Mucosa of stomach (tissue), 1 donor: ENCODE data around the gene DLX2.
"Not testable (repeated sequence)": the region's sequence is repeated elsewhere in the genome, so short reads cannot be mapped to it uniquely, and the experiment has no call there.

ENCODE experiments used
- H3K27me3 ChIP-seq: one replicate; pipeline ENCODE4 v1.7.0; 2013; ENCODE audit warnings: mild to moderate bottlenecking, low read length; ENCODE audit not compliant: control insufficient read depth, insufficient read depth
- H3K36me3 ChIP-seq: one replicate; pipeline ENCODE4 v1.7.0; 2013; ENCODE audit warnings: low read length; ENCODE audit not compliant: control insufficient read depth, insufficient read depth
- H3K4me1 ChIP-seq: one replicate; pipeline ENCODE4 v1.7.0; 2013; ENCODE audit warnings: mild to moderate bottlenecking, low read length; ENCODE audit not compliant: control insufficient read depth, insufficient read depth
- H3K4me3 ChIP-seq: one replicate; pipeline ENCODE4 v1.7.0; 2013; ENCODE audit warnings: low read length
- H3K9ac ChIP-seq: one replicate; pipeline ENCODE4 v1.7.0; 2013; ENCODE audit warnings: mild to moderate bottlenecking, low read length, moderate library complexity
- H3K9me3 ChIP-seq: one replicate; pipeline ENCODE4 v1.7.0; 2013; ENCODE audit warnings: mild to moderate bottlenecking, low read length, moderate library complexity; ENCODE audit not compliant: control insufficient read depth
- donor health status: Pancreatic carcinoma.

DLX2 gene

GRCh38 chr2:172067905-172068304 is 34.8 kb downstream of the DLX2 start:
- H3K27me3 ChIP-seq, H3K4me3 ChIP-seq, H3K9me3 ChIP-seq, H3K4me1 ChIP-seq, H3K9ac ChIP-seq, H3K36me3 ChIP-seq: not testable (repeated sequence)

- H3K36me3 ChIP-seq: no peaks in the 10 kb centered on the region
- H3K27me3 ChIP-seq: no peaks in the 10 kb centered on the region
- H3K4me3 ChIP-seq: no peak overlapping the region
- no peaks in the 10 kb centered on the region for H3K9me3 ChIP-seq
- no peaks in the 10 kb centered on the region for H3K4me1 ChIP-seq
- no peak overlapping the region for H3K9ac ChIP-seq
Observed at GRCh38 chr2:172066394-172066886, 36.3 kb downstream of the DLX2 start.

DNA sequence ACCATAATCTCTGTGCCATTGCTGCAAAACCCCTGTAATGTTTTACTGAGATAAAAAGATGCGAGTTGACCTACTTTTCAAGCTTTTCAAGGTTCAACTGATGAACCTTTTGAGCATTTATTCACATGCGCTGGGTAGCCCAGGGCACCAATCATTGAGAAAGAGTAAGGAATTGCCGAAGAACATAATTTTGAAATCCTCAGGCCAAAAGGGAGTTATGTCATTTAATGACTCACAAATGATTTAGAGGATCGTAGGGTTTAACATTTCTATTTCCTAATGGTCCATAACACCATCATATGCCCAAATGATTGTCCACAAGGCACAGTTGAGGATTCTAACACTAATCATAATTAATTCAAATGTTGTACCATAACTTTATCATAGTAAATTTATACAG is 37.6 kb downstream of the DLX2 start:
- no peaks in the 10 kb centered on the region for H3K36me3 ChIP-seq
- no peaks in the 10 kb centered on the region for H3K9me3 ChIP-seq
- no peak overlapping the region for H3K9ac ChIP-seq
- no peaks in the 10 kb centered on the region for H3K4me1 ChIP-seq
- no peak overlapping the region for H3K4me3 ChIP-seq
- H3K27me3 ChIP-seq: no peaks in the 10 kb centered on the region

DNA sequence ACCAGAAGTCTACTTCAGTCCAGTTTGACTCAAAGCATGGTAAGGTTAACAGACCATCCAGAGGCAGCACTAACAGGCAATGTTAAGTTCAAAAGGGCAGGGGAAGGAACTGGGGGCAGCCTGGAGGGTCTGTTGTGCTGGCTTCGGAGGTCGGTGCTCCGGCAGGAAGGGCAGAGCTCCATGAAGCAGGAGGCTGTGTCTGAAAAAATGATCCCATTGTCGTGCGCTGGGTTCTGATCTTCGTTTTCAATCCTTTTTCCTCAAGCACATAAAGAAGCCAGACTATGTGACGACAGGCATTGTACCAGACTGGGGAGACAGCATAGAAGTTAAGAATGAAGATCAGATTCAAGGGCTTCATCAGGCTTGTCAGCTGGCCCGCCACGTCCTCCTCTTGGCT is 39.3 kb downstream of the DLX2 start:
- Histone ChIP-seq H3K4me1 (no peaks in the 10 kb centered on the region), H3K9me3 (no peaks in the 10 kb centered on the region), H3K9ac (no peak overlapping the region), H3K4me3 (no peak overlapping the region), H3K27me3 (no peaks in the 10 kb centered on the region), H3K36me3 (no peaks in the 10 kb centered on the region)

DNA sequence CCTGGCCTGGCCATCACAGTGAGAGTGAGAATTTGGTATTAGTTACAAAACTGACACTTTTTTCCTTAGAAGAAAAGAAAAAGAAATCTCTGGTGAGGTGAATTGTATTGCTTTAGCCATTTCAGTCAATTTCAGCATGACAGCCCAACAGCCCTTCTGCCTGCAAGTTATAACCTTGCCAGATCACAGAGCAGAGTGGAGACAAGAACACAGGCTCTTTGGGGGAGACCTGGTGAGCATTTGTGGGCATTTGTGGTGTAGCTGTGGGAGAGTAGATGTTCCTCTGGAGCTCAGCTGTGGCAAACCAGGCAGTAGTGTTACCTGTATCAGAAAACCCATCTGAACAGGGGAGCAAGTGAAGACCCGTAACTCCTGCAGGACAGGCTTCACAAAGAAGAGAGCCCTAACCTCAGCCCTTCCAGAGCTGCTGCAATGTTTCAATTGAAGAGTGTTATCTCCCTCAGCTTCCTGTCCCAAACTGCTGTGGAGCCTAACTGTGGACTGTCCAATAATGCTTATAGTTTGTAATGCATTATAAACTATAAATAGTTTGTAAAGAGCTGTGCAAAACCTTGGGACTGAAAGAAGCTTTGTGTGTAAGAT is 40.2 kb downstream of the DLX2 start:
- Histone ChIP-seq H3K4me1 (no peaks in the 10 kb centered on the region), H3K9ac (no peak overlapping the region), H3K4me3 (no peak overlapping the region), H3K36me3 (no peaks in the 10 kb centered on the region), H3K9me3 (no peaks in the 10 kb centered on the region), H3K27me3 (no peaks in the 10 kb centered on the region)

DNA sequence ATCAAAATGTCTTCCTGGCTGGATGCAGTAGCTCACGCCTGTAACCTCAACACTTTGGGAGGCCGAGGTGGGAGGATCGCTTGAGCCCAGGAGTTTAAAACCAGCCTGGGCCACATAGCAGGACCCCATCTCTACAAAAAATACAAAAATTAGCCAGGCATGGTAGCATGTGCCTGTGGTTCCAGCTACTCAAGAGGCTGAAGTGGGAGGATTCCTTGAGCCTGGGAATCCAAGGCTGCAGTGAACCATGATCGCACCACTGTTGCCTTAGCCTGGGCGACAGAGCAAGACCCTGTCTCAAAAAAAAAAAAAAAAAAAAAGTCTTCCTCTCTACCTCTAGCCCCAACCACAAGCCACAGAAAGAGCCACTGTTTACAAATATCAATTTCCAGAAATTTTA is 42.6 kb downstream of the DLX2 start:
- not testable (repeated sequence) for H3K27me3 ChIP-seq, H3K9me3 ChIP-seq, H3K36me3 ChIP-seq, H3K4me1 ChIP-seq, H3K9ac ChIP-seq, H3K4me3 ChIP-seq

GRCh38 chr2:172058660-172059059 is 44.0 kb downstream of the DLX2 start:
- Histone ChIP-seq H3K9me3 (no peaks in the 10 kb centered on the region), H3K4me3 (no peak overlapping the region), H3K27me3 (no peaks in the 10 kb centered on the region)

GRCh38 chr2:172056293-172056692 is 46.4 kb downstream of the DLX2 start:
- no peaks in the 10 kb centered on the region for H3K4me1 ChIP-seq
- H3K36me3 ChIP-seq: no peaks in the 10 kb centered on the region
- no peak overlapping the region for H3K4me3 ChIP-seq
- no peak overlapping the region for H3K9ac ChIP-seq
- no peaks in the 10 kb centered on the region for H3K9me3 ChIP-seq
- H3K27me3 ChIP-seq: no peaks in the 10 kb centered on the region

More at GRCh38 chr2:172058660-172059059, 44.0 kb downstream of the DLX2 start:
- H3K4me1 ChIP-seq: no peaks in the 10 kb centered on the region
- H3K36me3 ChIP-seq: no peaks in the 10 kb centered on the region
- no peak overlapping the region for H3K9ac ChIP-seq

- Histone ChIP-seq H3K9me3 (no peaks in the 10 kb centered on the region), H3K4me1 (no peaks in the 10 kb centered on the region), H3K9ac (no peak overlapping the region), H3K4me3 (no peak overlapping the region), H3K36me3 (no peaks in the 10 kb centered on the region), H3K27me3 (no peaks in the 10 kb centered on the region)
Observed at GRCh38 chr2:172053486-172053885, 49.2 kb downstream of the DLX2 start.

- Histone ChIP-seq H3K36me3 (no peaks in the 10 kb centered on the region), H3K4me1 (no peaks in the 10 kb centered on the region)
Observed at GRCh38 chr2:172052000-172052983, 50.4 kb downstream of the DLX2 start.

GRCh38 chr2:172050479-172051125 is 52.1 kb downstream of the DLX2 start:
- Histone ChIP-seq H3K4me1 (no peaks in the 10 kb centered on the region), H3K27me3 (no peaks in the 10 kb centered on the region), H3K36me3 (no peaks in the 10 kb centered on the region), H3K4me3 (no peak overlapping the region), H3K9me3 (no peaks in the 10 kb centered on the region), H3K9ac (no peak overlapping the region)

More at GRCh38 chr2:172052000-172052983, 50.4 kb downstream of the DLX2 start:
- Histone ChIP-seq H3K9me3 (no peaks in the 10 kb centered on the region), H3K4me3 (no peak overlapping the region), H3K9ac (no peak overlapping the region), H3K27me3 (no peaks in the 10 kb centered on the region)

DNA sequence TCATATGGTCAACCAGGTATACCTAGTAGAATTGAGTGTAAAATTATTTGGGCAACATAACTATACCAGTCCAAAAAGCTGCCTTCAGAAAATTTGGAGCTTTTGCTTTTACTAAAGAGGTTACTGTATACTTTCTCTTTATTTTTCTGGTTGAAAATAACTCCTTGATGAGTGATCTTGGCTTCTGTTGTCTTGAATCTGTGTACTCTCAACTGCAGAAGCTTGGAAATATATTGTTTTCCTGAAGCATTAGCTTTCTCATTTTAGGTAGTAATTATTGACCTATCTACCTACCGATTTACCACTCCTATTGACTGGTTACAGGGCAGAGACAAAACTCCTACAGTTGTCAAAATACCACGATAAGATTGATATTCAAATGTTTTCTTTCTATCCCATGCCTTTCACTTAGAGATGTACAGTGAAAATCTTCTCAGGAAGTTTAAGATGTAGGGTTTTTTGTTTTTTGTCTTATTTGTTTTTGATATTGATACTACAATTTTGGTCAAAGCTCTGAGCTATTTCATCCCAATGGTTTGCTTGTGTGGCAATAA is 53.1 kb downstream of the DLX2 start:
- no peaks in the 10 kb centered on the region for H3K4me1 ChIP-seq
- no peak overlapping the region for H3K9ac ChIP-seq
- no peak overlapping the region for H3K4me3 ChIP-seq
- H3K36me3 ChIP-seq: no peaks in the 10 kb centered on the region
- no peaks in the 10 kb centered on the region for H3K27me3 ChIP-seq
- no peaks in the 10 kb centered on the region for H3K9me3 ChIP-seq
